Liver (tissue), 9 donors: ENCODE measurements around the gene SLC12A7. TPM values are rescaled to one million over a fixed set of nuclear protein-coding genes. Genes with fewer than 3 reads are reported as not detected.

ENCODE experiments used
- DNase-seq: peaks from one replicate; pipeline ENCODE4 v3.0.0-alpha.2; 2017; ENCODE audit warnings: low spot score
- H3K27ac ChIP-seq, 2 donors: one replicate each; pipeline ENCODE4 v1.7.0; 2013; ENCODE audit warnings: inconsistent platforms in 2 of 2, low read length in 2 of 2, control low read depth in 1 of 2, low read depth in 1 of 2, mild to moderate bottlenecking in 1 of 2
- H3K27me3 ChIP-seq, 4 donors: one replicate each; pipeline versions ENCODE4 v1.6.1 to v1.7.0; 2013; ENCODE audit warnings: low read length in 3 of 4, inconsistent platforms in 1 of 4, mild to moderate bottlenecking in 1 of 4, moderate library complexity in 1 of 4; ENCODE audit not compliant: control insufficient read depth in 4 of 4, insufficient read depth in 4 of 4
- H3K36me3 ChIP-seq, 4 donors: one replicate each; pipeline versions ENCODE4 v1.6.1 to v1.7.0; 2013; ENCODE audit warnings: low read length in 3 of 4, mild to moderate bottlenecking in 3 of 4, low read depth in 1 of 4, moderate library complexity in 1 of 4; ENCODE audit not compliant: control insufficient read depth in 4 of 4, insufficient read depth in 3 of 4
- H3K4me1 ChIP-seq, 4 donors: one replicate each; pipeline versions ENCODE4 v1.6.1 to v1.7.0; 2013; ENCODE audit warnings: low read length in 3 of 4, mild to moderate bottlenecking in 3 of 4, moderate library complexity in 1 of 4; ENCODE audit not compliant: control insufficient read depth in 4 of 4, insufficient read depth in 4 of 4
- H3K4me3 ChIP-seq, 3 donors: one replicate each; pipeline versions ENCODE4 v1.6.1 to v1.7.0; 2013; ENCODE audit warnings: low read length in 3 of 3, control low read depth in 1 of 3, low read depth in 1 of 3, mild to moderate bottlenecking in 1 of 3
- H3K9ac ChIP-seq, 2 donors: one replicate each; pipeline ENCODE4 v1.7.0; 2013; ENCODE audit warnings: low read length in 2 of 2, mild to moderate bottlenecking in 2 of 2, moderate library complexity in 2 of 2, control low read depth in 1 of 2, low read depth in 1 of 2
- H3K9me3 ChIP-seq, 4 donors: one replicate each; pipeline versions ENCODE4 v1.6.1 to v1.7.0; 2013; ENCODE audit warnings: low read length in 3 of 4; ENCODE audit not compliant: control insufficient read depth in 4 of 4
- ATF3 ChIP-seq: IDR thresholded peaks from 2 replicates; pipeline ENCODE4 v1.6.1; 2016; ENCODE audit warnings: antibody characterized with exemption
- EGR1 ChIP-seq, 2 donors: IDR thresholded peaks; 2 replicates each; pipeline ENCODE4 v1.6.1; 2016 to 2018; ENCODE audit warnings: antibody characterized with exemption in 2 of 2, low read depth in 2 of 2
- FOXA1 ChIP-seq: IDR thresholded peaks from 2 replicates; pipeline ENCODE4 v1.6.1; 2016; ENCODE audit warnings: antibody characterized with exemption
- FOXA2 ChIP-seq: IDR thresholded peaks from 2 replicates; pipeline ENCODE4 v1.6.1; 2016; ENCODE audit warnings: antibody characterized with exemption
- GABPA ChIP-seq, 2 donors: IDR thresholded peaks in 1 of 2; conservative IDR thresholded peaks in 1 of 2; 2 replicates each; pipeline ENCODE4 v1.6.1; 2016; ENCODE audit warnings: antibody characterized with exemption in 2 of 2, mild to moderate bottlenecking in 1 of 2, moderate library complexity in 1 of 2
- HNF4A ChIP-seq, 2 donors: conservative IDR thresholded peaks; 2 replicates each; pipeline ENCODE4 v1.6.1; 2016; ENCODE audit warnings: antibody characterized with exemption in 2 of 2, mild to moderate bottlenecking in 2 of 2
- JUND ChIP-seq, 2 donors: IDR thresholded peaks; 2 replicates each; pipeline ENCODE4 v1.6.1; 2016; ENCODE audit warnings: antibody characterized with exemption in 2 of 2
- NR2F2 ChIP-seq: IDR thresholded peaks from 2 replicates; pipeline ENCODE4 v1.6.1; 2016; ENCODE audit warnings: antibody characterized with exemption
- RAD21 ChIP-seq, 2 donors: IDR thresholded peaks; 2 replicates each; pipeline ENCODE4 v1.6.1; 2016; ENCODE audit warnings: antibody characterized with exemption in 2 of 2, mild to moderate bottlenecking in 2 of 2
- REST ChIP-seq: IDR thresholded peaks from 2 replicates; pipeline ENCODE4 v1.6.1; 2016; ENCODE audit warnings: antibody characterized with exemption, mild to moderate bottlenecking
- RXRA ChIP-seq, 2 donors: IDR thresholded peaks; 2 replicates each; pipeline ENCODE4 v1.6.1; 2017 to 2018; ENCODE audit warnings: antibody characterized with exemption in 2 of 2, mild to moderate bottlenecking in 1 of 2
- SP1 ChIP-seq: IDR thresholded peaks from 2 replicates; pipeline ENCODE4 v1.6.1; 2018; ENCODE audit warnings: antibody characterized with exemption, mild to moderate bottlenecking
- TAF1 ChIP-seq: conservative IDR thresholded peaks from 2 replicates; pipeline ENCODE4 v1.6.1; 2016; ENCODE audit warnings: antibody characterized with exemption, mild to moderate bottlenecking
- YY1 ChIP-seq: IDR thresholded peaks from 2 replicates; pipeline ENCODE4 v1.6.1; 2016; ENCODE audit warnings: antibody characterized with exemption, mild to moderate bottlenecking
- WGBS: extraction: QIAGEN DNeasy Blood & Tissue Kit; methylation state at CpG from one replicate; pipeline ENCODE4 v1.1.7; 2013; 5-methylcytosine and 5-hydroxymethylcytosine counted together
- polyA plus RNA-seq, 2 donors: library from polyadenylated mRNA; stranded (reverse) in 1 of 2; unstranded in 1 of 2; fragments of 200-250 nt in 1 of 2; fragments of >200 nt in 1 of 2; fragmentation: Nextera tagmentation in 1 of 2; extraction: Ambion mirVana in 1 of 2; gene quantifications; one replicate each; pipeline versions ENCODE4 v1.2.1 to v1.2.3, GENCODE V29; 2013 to 2015
- total RNA-seq, 2 donors: library from RNA; depleted of rRNA; stranded (reverse); fragments of >200 nt; gene quantifications; one replicate each; pipeline ENCODE4 v1.2.3, GENCODE V29; 2014
- TF ChIP-seq, protein P1 (sequence below): IDR thresholded peaks from 2 replicates; pipeline ENCODE4 v1.6.1; 2016; ENCODE audit warnings: antibody characterized with exemption
- TF ChIP-seq, protein P2 (sequence below): IDR thresholded peaks from 2 replicates; pipeline ENCODE4 v1.6.1; 2016; ENCODE audit warnings: antibody characterized with exemption
- donor health status: healthy.
- donor health status: healthy.
- donor health status: healthy.
- donor health status: healthy.
- donor health status: healthy.

The SLC12A7 gene
- total and polyA plus RNA-seq, 4 donors: 12.3 to 64.2 (median 28.9) TPM

GRCh38 chr5:1087428-1087827 lies 24.4 kb downstream of the SLC12A7 start:
- Histone ChIP-seq H3K9ac (no peak overlapping the region), H3K27me3 (no peaks in the 10 kb centered on the region), H3K4me1 (peaks cover 14 to 37% (median 25%) of the 10 kb centered on the region in 4 donors), H3K9me3 (no peaks in the 10 kb centered on the region), H3K27ac (no peak overlapping the region), H3K36me3 (peaks cover 34 to 60% (median 37%) of the 10 kb centered on the region in 4 donors), H3K4me3 (no peak overlapping the region)
- WGBS: 98% methylated on average over 25 of the region's 25 CpGs
- no peak for DNase-seq
- no peak for TF ChIP-seq RXRA (IDR thresholded peaks at IDR 0.05)
- no peak for TF ChIP-seq JUND (IDR thresholded peaks at IDR 0.05)
- no peak for TF ChIP-seq GABPA (IDR thresholded peaks at IDR 0.05 in 1 of 2, conservative IDR thresholded peaks at IDR 0.05 in 1 of 2)
- TF ChIP-seq REST: no peak
- TF ChIP-seq HNF4A (conservative IDR thresholded peaks at IDR 0.05): no peak
- TF ChIP-seq YY1: no peak
- TF ChIP-seq RAD21 (IDR thresholded peaks at IDR 0.05): no peak
- TF ChIP-seq FOXA2: no peak

DNA sequence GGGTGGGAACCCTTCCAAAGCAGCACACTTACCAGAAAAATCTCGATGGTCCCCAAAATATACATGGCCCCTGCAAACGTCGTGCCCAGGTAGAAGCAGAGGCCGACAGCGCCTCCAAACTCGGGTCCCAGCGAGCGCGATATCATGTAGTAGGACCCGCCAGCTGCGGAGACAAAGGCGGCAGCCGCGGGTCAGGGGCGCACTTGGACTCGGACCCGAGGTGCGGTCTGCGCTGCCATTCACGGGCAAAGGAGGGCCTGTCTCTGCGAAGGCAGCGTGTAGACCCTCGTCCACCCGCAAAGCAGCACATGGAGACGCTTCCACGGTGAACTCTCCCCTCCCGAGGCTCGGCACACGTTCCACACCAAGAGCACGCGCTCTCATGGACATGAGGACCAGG lies 25.0 kb downstream of the SLC12A7 start:
- peaks cover 34 to 58% (median 38%) of the 10 kb centered on the region in 4 donors for H3K36me3 ChIP-seq
- H3K27ac ChIP-seq: no peak overlapping the region
- H3K4me3 ChIP-seq: no peak overlapping the region
- H3K4me1 ChIP-seq: peaks cover 14 to 32% (median 24%) of the 10 kb centered on the region in 4 donors
- DNase-seq: no peak
- H3K9me3 ChIP-seq: no peaks in the 10 kb centered on the region
- H3K9ac ChIP-seq: no peak overlapping the region
- no peaks in the 10 kb centered on the region for H3K27me3 ChIP-seq
- TF ChIP-seq, protein P1, sequence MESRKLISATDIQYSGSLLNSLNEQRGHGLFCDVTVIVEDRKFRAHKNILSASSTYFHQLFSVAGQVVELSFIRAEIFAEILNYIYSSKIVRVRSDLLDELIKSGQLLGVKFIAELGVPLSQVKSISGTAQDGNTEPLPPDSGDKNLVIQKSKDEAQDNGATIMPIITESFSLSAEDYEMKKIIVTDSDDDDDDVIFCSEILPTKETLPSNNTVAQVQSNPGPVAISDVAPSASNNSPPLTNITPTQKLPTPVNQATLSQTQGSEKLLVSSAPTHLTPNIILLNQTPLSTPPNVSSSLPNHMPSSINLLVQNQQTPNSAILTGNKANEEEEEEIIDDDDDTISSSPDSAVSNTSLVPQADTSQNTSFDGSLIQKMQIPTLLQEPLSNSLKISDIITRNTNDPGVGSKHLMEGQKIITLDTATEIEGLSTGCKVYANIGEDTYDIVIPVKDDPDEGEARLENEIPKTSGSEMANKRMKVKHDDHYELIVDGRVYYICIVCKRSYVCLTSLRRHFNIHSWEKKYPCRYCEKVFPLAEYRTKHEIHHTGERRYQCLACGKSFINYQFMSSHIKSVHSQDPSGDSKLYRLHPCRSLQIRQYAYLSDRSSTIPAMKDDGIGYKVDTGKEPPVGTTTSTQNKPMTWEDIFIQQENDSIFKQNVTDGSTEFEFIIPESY: no peak
- TF ChIP-seq ATF3 (no peak), HNF4A (conservative IDR thresholded peaks at IDR 0.05) (no peak), EGR1 (IDR thresholded peaks at IDR 0.05; ENCODE audit: low read depth in 2 of 2) (no peak), FOXA1 (no peak), SP1 (no peak), YY1 (no peak), TAF1 (no peak), RAD21 (IDR thresholded peaks at IDR 0.05) (no peak), NR2F2 (no peak), FOXA2 (no peak)
- TF ChIP-seq, protein P2, sequence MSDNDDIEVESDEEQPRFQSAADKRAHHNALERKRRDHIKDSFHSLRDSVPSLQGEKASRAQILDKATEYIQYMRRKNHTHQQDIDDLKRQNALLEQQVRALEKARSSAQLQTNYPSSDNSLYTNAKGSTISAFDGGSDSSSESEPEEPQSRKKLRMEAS: no peak
- 96% methylated on average over 31 of the region's 31 CpGs for WGBS
